Measurements from ENCODE around the gene TRAPPC12.

DNA sequence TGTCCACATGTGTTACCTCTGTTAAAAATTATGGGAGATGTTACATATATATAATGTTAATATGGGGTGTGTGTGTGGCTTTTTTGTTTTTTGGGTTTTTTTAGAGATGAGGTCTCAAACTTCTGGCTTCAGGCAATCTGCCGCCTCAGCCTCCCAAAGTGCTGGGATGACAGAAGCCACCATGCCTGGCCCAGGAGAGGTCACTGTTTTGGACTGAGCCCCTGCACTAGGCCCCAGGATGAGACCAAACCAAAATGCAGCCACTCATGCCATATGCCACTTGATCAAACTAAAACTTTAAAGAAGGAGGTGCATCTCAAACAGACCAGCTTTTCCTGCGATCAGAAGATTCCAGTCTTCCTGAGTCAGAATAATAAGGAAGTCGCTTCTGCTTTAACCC, 137.3 kb downstream of the TRAPPC12 start:
- TF ChIP-seq ARNTL (CRISPR knock-in tag; IDR thresholded peaks at IDR 0.05; ENCODE audit: borderline replicate concordance, low read depth) (no peak), TCF4 (CRISPR knock-in tag; IDR thresholded peaks at IDR 0.05; ENCODE audit: borderline replicate concordance) (no peak), ZFP3 (CRISPR knock-in tag; IDR thresholded peaks at IDR 0.05) (no peak), CSDC2 (CRISPR knock-in tag; IDR thresholded peaks at IDR 0.05) (no peak), GLIS3 (CRISPR knock-in tag; IDR thresholded peaks at IDR 0.05) (no peak), ZNF565 (CRISPR knock-in tag; conservative IDR thresholded peaks at IDR 0.05; ENCODE audit: low read depth) (no peak), RARB (CRISPR knock-in tag; IDR thresholded peaks at IDR 0.05) (no peak)
- TF ChIP-seq, protein P1, sequence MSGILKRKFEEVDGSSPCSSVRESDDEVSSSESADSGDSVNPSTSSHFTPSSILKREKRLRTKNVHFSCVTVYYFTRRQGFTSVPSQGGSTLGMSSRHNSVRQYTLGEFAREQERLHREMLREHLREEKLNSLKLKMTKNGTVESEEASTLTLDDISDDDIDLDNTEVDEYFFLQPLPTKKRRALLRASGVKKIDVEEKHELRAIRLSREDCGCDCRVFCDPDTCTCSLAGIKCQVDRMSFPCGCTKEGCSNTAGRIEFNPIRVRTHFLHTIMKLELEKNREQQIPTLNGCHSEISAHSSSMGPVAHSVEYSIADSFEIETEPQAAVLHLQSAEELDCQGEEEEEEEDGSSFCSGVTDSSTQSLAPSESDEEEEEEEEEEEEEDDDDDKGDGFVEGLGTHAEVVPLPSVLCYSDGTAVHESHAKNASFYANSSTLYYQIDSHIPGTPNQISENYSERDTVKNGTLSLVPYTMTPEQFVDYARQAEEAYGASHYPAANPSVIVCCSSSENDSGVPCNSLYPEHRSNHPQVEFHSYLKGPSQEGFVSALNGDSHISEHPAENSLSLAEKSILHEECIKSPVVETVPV (CRISPR knock-in tag; IDR thresholded peaks at IDR 0.05), result no peak

All from SK-N-SH treated with all-trans-retinoic acid at 6 μM for 48 hours (cell line).